Fibroblast of lung (primary cell): Measurements from ENCODE around the gene ARHGEF4.

Source experiments
- EZH2 ChIP-seq: IDR thresholded peaks from 2 replicates; pipeline ENCODE4 v1.5.1; 2012; ENCODE audit warnings: low read length, control low read depth, mild to moderate bottlenecking; ENCODE audit errors: missing control alignments
- TF ChIP-seq, protein P1 (sequence below), 2 donors: IDR thresholded peaks in 1 of 2; conservative IDR thresholded peaks in 1 of 2; 1 replicate in 1 of 2; 2 replicates in 1 of 2; pipeline ENCODE4 v1.5.1; 2011 to 2012; ENCODE audit warnings: low read length in 2 of 2, control low read depth in 1 of 2, inconsistent platforms in 1 of 2, low read depth in 1 of 2, mild to moderate bottlenecking in 1 of 2

- TF ChIP-seq, protein P1, sequence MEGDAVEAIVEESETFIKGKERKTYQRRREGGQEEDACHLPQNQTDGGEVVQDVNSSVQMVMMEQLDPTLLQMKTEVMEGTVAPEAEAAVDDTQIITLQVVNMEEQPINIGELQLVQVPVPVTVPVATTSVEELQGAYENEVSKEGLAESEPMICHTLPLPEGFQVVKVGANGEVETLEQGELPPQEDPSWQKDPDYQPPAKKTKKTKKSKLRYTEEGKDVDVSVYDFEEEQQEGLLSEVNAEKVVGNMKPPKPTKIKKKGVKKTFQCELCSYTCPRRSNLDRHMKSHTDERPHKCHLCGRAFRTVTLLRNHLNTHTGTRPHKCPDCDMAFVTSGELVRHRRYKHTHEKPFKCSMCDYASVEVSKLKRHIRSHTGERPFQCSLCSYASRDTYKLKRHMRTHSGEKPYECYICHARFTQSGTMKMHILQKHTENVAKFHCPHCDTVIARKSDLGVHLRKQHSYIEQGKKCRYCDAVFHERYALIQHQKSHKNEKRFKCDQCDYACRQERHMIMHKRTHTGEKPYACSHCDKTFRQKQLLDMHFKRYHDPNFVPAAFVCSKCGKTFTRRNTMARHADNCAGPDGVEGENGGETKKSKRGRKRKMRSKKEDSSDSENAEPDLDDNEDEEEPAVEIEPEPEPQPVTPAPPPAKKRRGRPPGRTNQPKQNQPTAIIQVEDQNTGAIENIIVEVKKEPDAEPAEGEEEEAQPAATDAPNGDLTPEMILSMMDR (conservative IDR thresholded peaks at IDR 0.05 in 1 of 2, IDR thresholded peaks at IDR 0.05 in 1 of 2; ENCODE audit: low read depth in 1 of 2, low read length in 2 of 2) = no peak
- TF ChIP-seq EZH2 = no peak
These were observed 15.1 kb downstream of the ARHGEF4 start for GRCh38 chr2:130851624-130852382.
